ENCODE results near the gene KIZ.

The KIZ gene

GRCh38 chr20:21258411-21258810, 132.5 kb downstream of the KIZ start:
- TF ChIP-seq, protein P1, sequence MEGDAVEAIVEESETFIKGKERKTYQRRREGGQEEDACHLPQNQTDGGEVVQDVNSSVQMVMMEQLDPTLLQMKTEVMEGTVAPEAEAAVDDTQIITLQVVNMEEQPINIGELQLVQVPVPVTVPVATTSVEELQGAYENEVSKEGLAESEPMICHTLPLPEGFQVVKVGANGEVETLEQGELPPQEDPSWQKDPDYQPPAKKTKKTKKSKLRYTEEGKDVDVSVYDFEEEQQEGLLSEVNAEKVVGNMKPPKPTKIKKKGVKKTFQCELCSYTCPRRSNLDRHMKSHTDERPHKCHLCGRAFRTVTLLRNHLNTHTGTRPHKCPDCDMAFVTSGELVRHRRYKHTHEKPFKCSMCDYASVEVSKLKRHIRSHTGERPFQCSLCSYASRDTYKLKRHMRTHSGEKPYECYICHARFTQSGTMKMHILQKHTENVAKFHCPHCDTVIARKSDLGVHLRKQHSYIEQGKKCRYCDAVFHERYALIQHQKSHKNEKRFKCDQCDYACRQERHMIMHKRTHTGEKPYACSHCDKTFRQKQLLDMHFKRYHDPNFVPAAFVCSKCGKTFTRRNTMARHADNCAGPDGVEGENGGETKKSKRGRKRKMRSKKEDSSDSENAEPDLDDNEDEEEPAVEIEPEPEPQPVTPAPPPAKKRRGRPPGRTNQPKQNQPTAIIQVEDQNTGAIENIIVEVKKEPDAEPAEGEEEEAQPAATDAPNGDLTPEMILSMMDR (IDR thresholded peaks at IDR 0.05; ENCODE audit: insufficient read depth, low read length, missing control alignments) = no peak
- POLR2A ChIA-PET = no interaction called here
- H3K4me3 ChIP-seq (ENCODE audit: low read depth, low read length) = no peak overlapping the region
- CTCF ChIA-PET = interaction anchor here (0.8 to 1.0 kb wide), 2 partner anchors 23 to 248 kb away, joined by 3 to 7 read pairs; no protein-coding TSS in a partner anchor
- DNase-seq (ENCODE audit: low read depth, low spot score) = no peak

- no peak for DNase-seq (ENCODE audit: low read depth, low spot score)
- TF ChIP-seq, protein P1 (IDR thresholded peaks at IDR 0.05; ENCODE audit: insufficient read depth, low read length, missing control alignments) = no peak
- no peak overlapping the region for H3K4me3 ChIP-seq (ENCODE audit: low read depth, low read length)
- ChIA-PET CTCF (no interaction called here), POLR2A (no interaction called here)
These were observed 133.5 kb downstream of the KIZ start for GRCh38 chr20:21259346-21259745.

- no peak for DNase-seq (ENCODE audit: low read depth, low spot score)
- ChIA-PET CTCF (no interaction called here), POLR2A (no interaction called here)
- TF ChIP-seq, protein P1 (IDR thresholded peaks at IDR 0.05; ENCODE audit: insufficient read depth, low read length, missing control alignments) = no peak
- H3K4me3 ChIP-seq (ENCODE audit: low read depth, low read length) = no peak overlapping the region
These were observed 136.9 kb downstream of the KIZ start for GRCh38 chr20:21262812-21263211.

DNA sequence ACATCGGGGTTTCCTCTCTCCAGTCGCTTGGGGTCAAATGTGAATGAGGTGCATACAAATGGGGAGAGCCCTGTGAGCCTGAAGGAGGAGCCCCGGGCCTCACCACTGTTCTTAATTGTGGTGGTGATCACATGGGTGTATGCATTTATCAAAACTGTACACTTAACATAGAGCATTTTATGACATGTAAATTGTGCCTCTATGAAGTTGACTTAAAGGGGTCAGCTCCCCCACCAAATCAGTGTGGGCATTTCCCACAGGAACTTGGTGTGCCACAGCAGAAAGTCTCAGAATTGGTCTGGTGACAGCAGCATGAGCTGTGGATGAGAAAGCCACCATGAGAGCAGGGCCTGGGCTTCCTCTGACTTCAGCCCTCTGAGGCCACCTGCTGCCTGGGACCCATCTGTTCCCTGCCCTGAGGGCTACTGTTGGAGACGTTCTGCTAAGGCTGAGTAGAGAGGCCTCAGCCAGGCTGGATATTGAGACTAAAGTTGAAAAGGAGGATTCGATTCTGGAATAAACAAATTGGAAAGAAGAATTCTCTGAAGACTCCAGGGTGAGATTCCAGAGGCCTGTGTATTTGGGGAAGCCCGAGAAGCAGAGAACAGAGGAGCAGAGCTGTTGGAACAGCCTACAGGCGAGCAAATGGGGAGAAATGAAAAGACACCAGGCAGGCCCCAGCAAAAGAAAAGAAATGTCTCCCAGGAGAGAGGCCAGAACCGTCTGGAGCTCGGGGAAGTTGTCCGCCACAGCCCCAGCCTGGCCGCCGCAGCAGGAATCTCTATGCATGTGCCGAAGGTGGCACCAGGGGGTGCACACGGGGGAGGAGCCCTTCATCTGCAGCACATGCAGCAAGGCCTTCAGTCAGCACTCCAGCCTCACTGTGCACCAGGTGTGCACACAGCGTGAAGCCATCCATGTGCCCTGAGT, 139.6 kb downstream of the KIZ start:
- TF ChIP-seq, protein P1 (IDR thresholded peaks at IDR 0.05; ENCODE audit: insufficient read depth, low read length, missing control alignments) = no peak
- H3K4me3 ChIP-seq (ENCODE audit: low read depth, low read length) = no peak overlapping the region
- DNase-seq (ENCODE audit: low read depth, low spot score) = no peak
- ChIA-PET POLR2A (no interaction called here), CTCF (interaction anchor here (1.5 to 1.8 kb wide), 2 partner anchors 29 to 30 kb away, joined by 4 to 5 read pairs; no protein-coding TSS in a partner anchor)

- no peak overlapping the region for H3K4me3 ChIP-seq (ENCODE audit: low read depth, low read length)
- TF ChIP-seq, protein P1 (IDR thresholded peaks at IDR 0.05; ENCODE audit: insufficient read depth, low read length, missing control alignments) = no peak
- DNase-seq (ENCODE audit: low read depth, low spot score) = no peak
- ChIA-PET POLR2A (no interaction called here), CTCF (interaction anchor here (1.5 kb wide), 1 partner anchor 30 kb away, joined by 4 read pairs; no protein-coding TSS in a partner anchor)
These were observed 140.3 kb downstream of the KIZ start for GRCh38 chr20:21266191-21266536.

- ChIA-PET CTCF (no interaction called here), POLR2A (no interaction called here)
- DNase-seq (ENCODE audit: low read depth, low spot score) = no peak
- H3K4me3 ChIP-seq (ENCODE audit: low read depth, low read length) = no peak overlapping the region
- TF ChIP-seq, protein P1 (IDR thresholded peaks at IDR 0.05; ENCODE audit: insufficient read depth, low read length, missing control alignments) = no peak
These were observed 143.9 kb downstream of the KIZ start for GRCh38 chr20:21269772-21270171.
